Panc1 (cell line): ENCODE data around the gene UST. TPM values are rescaled to one million over a fixed set of nuclear protein-coding genes. Genes with fewer than 3 reads are reported as not detected.

Experiments used
- ATAC-seq: fragments of 200-7000 bp; cut with Tn5 transposase; 2 replicates; pipeline ENCODE4 v1.9.1; 2020; ENCODE audit warnings: mild to moderate bottlenecking, moderate library complexity
- BruUV-seq: library from RNA; stranded (reverse); fragments of 400-500 nt; replicated peaks from 2 replicates; lab custom pipeline; 2021; lab: Mats Ljungman, UMichigan
- CTCF ChIA-PET: fragments of 300-600 bp; sonication (Branson Sonifier 250); formaldehyde crosslinking; loops from one replicate; lab custom pipeline; 2022; ENCODE audit warnings: antibody characterized with exemption; lab: Charles Lee
- POLR2A ChIA-PET: fragments of 300-600 bp; sonication (Branson Sonifier 250); formaldehyde crosslinking; loops from one replicate; lab custom pipeline; 2022; ENCODE audit warnings: antibody characterized with exemption; lab: Charles Lee
- DNase-seq: peaks from one replicate; pipeline ENCODE4 v3.0.0-alpha.2; 2010; ENCODE audit warnings: low read depth, low spot score
- H3K27ac ChIP-seq: 2 replicates; pipeline ENCODE4 v1.5.1; 2011; ENCODE audit warnings: mild to moderate bottlenecking, low read length, inconsistent platforms
- H3K27me3 ChIP-seq: fragments of 200-500 bp; sonication (Bioruptor generic); 2 replicates; pipeline ENCODE4 v1.6.0; 2014; ENCODE audit warnings: low read length, inconsistent platforms; ENCODE audit not compliant: control insufficient read depth, insufficient read depth
- H3K36me3 ChIP-seq: fragments of 200-500 bp; sonication (Bioruptor generic); 2 replicates; pipeline ENCODE4 v1.5.1; 2014; ENCODE audit warnings: inconsistent platforms, mild to moderate bottlenecking, low read length, moderate library complexity; ENCODE audit not compliant: control insufficient read depth, insufficient read depth
- H3K4me1 ChIP-seq: 2 replicates; pipeline ENCODE4 v1.5.1; 2011; ENCODE audit warnings: inconsistent platforms, mild to moderate bottlenecking, low read length, moderate library complexity; ENCODE audit not compliant: control insufficient read depth, insufficient read depth
- H3K4me3 ChIP-seq, 2 experiments: 2 replicates each; pipeline ENCODE4 v1.5.1; 2011 to 2012; ENCODE audit warnings: low read depth in 2 of 2, low read length in 2 of 2, mild to moderate bottlenecking in 2 of 2, inconsistent platforms in 1 of 2, moderate library complexity in 1 of 2
- H3K9me3 ChIP-seq: fragments of 200-500 bp; sonication (Bioruptor generic); 2 replicates; pipeline ENCODE4 v1.5.1; 2014; ENCODE audit warnings: low read depth, mild to moderate bottlenecking, inconsistent platforms, low read length, moderate library complexity; ENCODE audit not compliant: control insufficient read depth, insufficient read depth
- CTCF ChIP-seq: fragments of 450-650 bp; IDR thresholded peaks from 2 replicates; pipeline ENCODE4 v1.5.1; 2017; ENCODE audit warnings: mild to moderate bottlenecking
- POLR2AphosphoS5 ChIP-seq: IDR thresholded peaks from 2 replicates; pipeline ENCODE4 v1.6.1; 2012; ENCODE audit warnings: mild to moderate bottlenecking, low read depth, low read length, moderate library complexity
- REST ChIP-seq, 2 experiments: IDR thresholded peaks; 2 replicates each; pipeline ENCODE4 v1.6.1; 2011 to 2012; ENCODE audit warnings: low read depth in 2 of 2, control low read depth in 1 of 2, low read length in 1 of 2, mild to moderate bottlenecking in 1 of 2, moderate library complexity in 1 of 2; ENCODE audit not compliant: insufficient read depth in 1 of 2
- SIN3A ChIP-seq: IDR thresholded peaks from 2 replicates; pipeline ENCODE4 v1.6.1; 2012; ENCODE audit warnings: low read depth, mild to moderate bottlenecking, low read length, moderate library complexity, borderline replicate concordance; ENCODE audit not compliant: insufficient read depth
- TCF7L2 ChIP-seq: IDR thresholded peaks from 2 replicates; pipeline ENCODE4 v1.6.1; 2011; ENCODE audit warnings: mild to moderate bottlenecking, low read depth, low read length, inconsistent platforms
- in situ Hi-C: cut with HindIII; loops from 2 replicates; pipeline ENCODE4 v1.10.0; 2016; ENCODE audit warnings: low sequenced_read_pairs, low pct_unique_long_range_greater_than_20kb
- intact Hi-C: fragments of 100-400 bp; cut with micrococcal nuclease; formaldehyde crosslinking; loops from one replicate; pipeline ENCODE4 v1.10.0; 2022; ENCODE audit not compliant: unreplicated experiment
- total RNA-seq: library from RNA; stranded (reverse); gene quantifications from one replicate; pipeline ENCODE4 v1.2.1, GENCODE V29; 2021; ENCODE audit not compliant: unreplicated experiment

The UST gene
- total RNA-seq, 1 experiment from 2014 or later = 0.15 TPM

GRCh38 chr6:148873154-148873553 is 126.3 kb downstream of the UST start:
- in situ Hi-C loops (no loop called here), intact Hi-C loops (no loop called here)
- Histone ChIP-seq H3K9me3 (no peaks in the 10 kb centered on the region), H3K4me3 (no peak overlapping the region), H3K27me3 (no peaks in the 10 kb centered on the region), H3K27ac (no peak overlapping the region), H3K4me1 (no peaks in the 10 kb centered on the region), H3K36me3 (no peaks in the 10 kb centered on the region)
- ChIA-PET CTCF (no interaction called here), POLR2A (no interaction called here)
- no peak for ATAC-seq
- no peak for TF ChIP-seq SIN3A
- TF ChIP-seq POLR2AphosphoS5 = no peak
- DNase-seq = no peak
- no TSS peak for BruUV-seq

- no peak overlapping the region for H3K4me3 ChIP-seq
- no peak for TF ChIP-seq POLR2AphosphoS5
- TF ChIP-seq TCF7L2 = no peak
- no peak for TF ChIP-seq CTCF
- no peak for TF ChIP-seq SIN3A
- TF ChIP-seq REST (IDR thresholded peaks at IDR 0.05; ENCODE audit: insufficient read depth in 1 of 2, low read depth in 2 of 2, low read length in 1 of 2) = no peak
- H3K27me3 ChIP-seq = no peaks in the 10 kb centered on the region
- in situ Hi-C loops = no loop called here
- ATAC-seq (no peak), DNase-seq (no peak)
- intact Hi-C loops = no loop called here
- H3K36me3 ChIP-seq = no peaks in the 10 kb centered on the region
- no peak overlapping the region for H3K27ac ChIP-seq
- ChIA-PET CTCF (no interaction called here), POLR2A (no interaction called here)
- no peaks in the 10 kb centered on the region for H3K4me1 ChIP-seq
- no TSS peak for BruUV-seq
- H3K9me3 ChIP-seq = no peaks in the 10 kb centered on the region
Observed at GRCh38 chr6:148873868-148874267, 127.0 kb downstream of the UST start.

GRCh38 chr6:148874698-148875293 is 128.0 kb downstream of the UST start:
- POLR2A ChIA-PET = no interaction called here
- H3K36me3 ChIP-seq = no peaks in the 10 kb centered on the region
- intact Hi-C loops (no loop called here), in situ Hi-C loops (no loop called here)
- BruUV-seq = no TSS peak
- no peaks in the 10 kb centered on the region for H3K27me3 ChIP-seq
- CTCF ChIA-PET = no interaction called here
- no peak overlapping the region for H3K4me3 ChIP-seq
- DNase-seq = no peak
- no peak overlapping the region for H3K27ac ChIP-seq
- TF ChIP-seq POLR2AphosphoS5 (no peak), CTCF (no peak), REST (IDR thresholded peaks at IDR 0.05; ENCODE audit: insufficient read depth in 1 of 2, low read depth in 2 of 2, low read length in 1 of 2) (no peak), TCF7L2 (no peak), SIN3A (no peak)
- ATAC-seq = no peak
- no peaks in the 10 kb centered on the region for H3K4me1 ChIP-seq
- no peaks in the 10 kb centered on the region for H3K9me3 ChIP-seq
